Neuronal stem cell (in vitro differentiated cells): ENCODE data around the gene SUPT6H.

Source experiments
- DNase-seq: peaks from one replicate; pipeline ENCODE4 v3.0.0-alpha.2; 2013; ENCODE audit warnings: low spot score
- H2AFZ ChIP-seq: one replicate; pipeline ENCODE4 v1.6.1; 2013; ENCODE audit warnings: mild to moderate bottlenecking, low read length, inconsistent platforms
- H2AK5ac ChIP-seq: 2 replicates; pipeline ENCODE4 v1.6.1; 2013; ENCODE audit warnings: low read depth, mild to moderate bottlenecking, inconsistent platforms, low read length, moderate library complexity, mixed read lengths
- H2BK120ac ChIP-seq: 2 replicates; pipeline ENCODE4 v1.6.1; 2013; ENCODE audit warnings: low read depth, mild to moderate bottlenecking, inconsistent platforms, low read length, moderate library complexity, mixed read lengths
- H2BK12ac ChIP-seq: one replicate; pipeline ENCODE4 v1.6.1; 2013; ENCODE audit warnings: low read length, inconsistent platforms
- H2BK15ac ChIP-seq: 2 replicates; pipeline ENCODE4 v1.6.1; 2013; ENCODE audit warnings: mild to moderate bottlenecking, low read length, inconsistent platforms, mixed read lengths
- H2BK5ac ChIP-seq: one replicate; pipeline ENCODE4 v1.6.1; 2013; ENCODE audit warnings: inconsistent platforms, mild to moderate bottlenecking, low read length, moderate library complexity
- H3K14ac ChIP-seq: one replicate; pipeline ENCODE4 v1.6.1; 2013; ENCODE audit warnings: low read length, inconsistent platforms
- H3K18ac ChIP-seq: 2 replicates; pipeline ENCODE4 v1.6.1; 2013; ENCODE audit warnings: low read length, inconsistent platforms
- H3K23ac ChIP-seq: 2 replicates; pipeline ENCODE4 v1.6.1; 2013; ENCODE audit warnings: low read depth, mild to moderate bottlenecking, mixed read lengths, low read length, inconsistent platforms; ENCODE audit not compliant: poor library complexity
- H3K27ac ChIP-seq: replicated peaks from 3 replicates; pipeline ENCODE4 v1.5.1; 2013; ENCODE audit warnings: low read length, inconsistent platforms
- H3K27me3 ChIP-seq, 3 experiments: 2 replicates each; pipeline ENCODE4 v1.6.1; 2013; ENCODE audit warnings: low read length in 3 of 3, mild to moderate bottlenecking in 2 of 3, inconsistent platforms in 1 of 3, low read depth in 1 of 3, mixed read lengths in 1 of 3, moderate library complexity in 1 of 3; ENCODE audit not compliant: control insufficient read depth in 3 of 3, insufficient read depth in 3 of 3
- H3K36me3 ChIP-seq, 2 donors: replicated peaks in 1 of 2; 2 replicates each; pipeline ENCODE4 v1.6.1; 2013; ENCODE audit warnings: low read length in 2 of 2; ENCODE audit not compliant: control insufficient read depth in 2 of 2, insufficient read depth in 2 of 2
- H3K4ac ChIP-seq: 2 replicates; pipeline ENCODE4 v1.6.1; 2013; ENCODE audit warnings: inconsistent platforms, mild to moderate bottlenecking, low read length, moderate library complexity
- H3K4me1 ChIP-seq, 2 donors: 1 replicate in 1 of 2; 2 replicates in 1 of 2; pipeline ENCODE4 v1.6.1; 2013; ENCODE audit warnings: low read length in 2 of 2, low read depth in 1 of 2; ENCODE audit not compliant: control insufficient read depth in 2 of 2, insufficient read depth in 1 of 2
- H3K4me2 ChIP-seq: one replicate; pipeline ENCODE4 v1.6.1; 2013; ENCODE audit warnings: mild to moderate bottlenecking, low read length, inconsistent platforms; ENCODE audit not compliant: insufficient read depth, poor library complexity, severe bottlenecking
- H3K4me3 ChIP-seq, 2 donors: 2 replicates each; pipeline ENCODE4 v1.5.1; 2013; ENCODE audit warnings: low read length in 2 of 2, mild to moderate bottlenecking in 2 of 2, inconsistent platforms in 1 of 2, moderate library complexity in 1 of 2
- H3K79me1 ChIP-seq: one replicate; pipeline ENCODE4 v1.6.1; 2013; ENCODE audit warnings: low read depth, mild to moderate bottlenecking, inconsistent platforms, low read length, moderate library complexity
- H3K9ac ChIP-seq: one replicate; pipeline ENCODE4 v1.6.1; 2013; ENCODE audit warnings: mild to moderate bottlenecking, low read depth, low read length, inconsistent platforms; ENCODE audit not compliant: poor library complexity
- H3K9me3 ChIP-seq, 2 donors: replicated peaks in 1 of 2; 2 replicates each; pipeline versions ENCODE3 to v1.6.1; 2013; ENCODE audit warnings: low read length in 2 of 2, mild to moderate bottlenecking in 2 of 2, inconsistent platforms in 1 of 2, low read depth in 1 of 2, mixed read lengths in 1 of 2, moderate library complexity in 1 of 2; ENCODE audit not compliant: control insufficient read depth in 2 of 2, insufficient read depth in 1 of 2
- H4K8ac ChIP-seq: one replicate; pipeline ENCODE4 v1.6.1; 2013; ENCODE audit warnings: low read depth, mild to moderate bottlenecking, inconsistent platforms, low read length, moderate library complexity
- H4K91ac ChIP-seq: one replicate; pipeline ENCODE4 v1.6.1; 2013; ENCODE audit warnings: low read length, low read depth, mild to moderate bottlenecking, inconsistent platforms; ENCODE audit not compliant: poor library complexity
- WGBS, 2 donors: extraction: QIAGEN DNeasy Blood & Tissue Kit; methylation state at CpG; one replicate each; pipeline ENCODE4 v1.1.7; 2013; ENCODE audit warnings: missing lambda C conversion rate in 2 of 2, mixed read lengths in 1 of 2; ENCODE audit not compliant: insufficient read length in 2 of 2, insufficient replicate concordance in 1 of 2; ENCODE audit errors: extremely low coverage in 2 of 2; 5-methylcytosine and 5-hydroxymethylcytosine counted together

Gene SUPT6H

GRCh38 chr17:28712705-28713415, 50.9 kb downstream of the SUPT6H start:
- Histone ChIP-seq H3K4me1 (peaks cover 11 to 21% of the 10 kb centered on the region in 2 donors), H2BK5ac (peak overlapping the region; percentile 93), H3K23ac (peak overlapping the region; percentile 90), H3K14ac (peak overlapping the region; percentile 72), H3K4me3 (peak overlapping the region in 1 of 2 donors; percentile 1), H4K91ac (no peak overlapping the region), H3K36me3 (peaks cover 18 to 49% of the 10 kb centered on the region in 2 donors), H2BK12ac (peak overlapping the region; percentile 14), H3K9ac (peak overlapping the region; percentile 53), H3K79me1 (peaks cover 6% of the 10 kb centered on the region), H3K4me2 (peak overlapping the region; percentile 81), H3K18ac (peak overlapping the region; percentile 98), H3K9me3 (no peaks in the 10 kb centered on the region), H2AK5ac (peak overlapping the region; percentile 3), H2BK15ac (peak overlapping the region; percentile 0), H3K27ac (peak overlapping the region; percentile 35), H2AFZ (no peak overlapping the region), H2BK120ac (no peak overlapping the region), H3K4ac (no peak overlapping the region), H3K27me3 (no peaks in the 10 kb centered on the region), H4K8ac (no peak overlapping the region)
- WGBS, 2 donors, result no CpG with 5 or more reads among the region's 7 CpGs
- DNase-seq, result no peak

- H3K9me3 ChIP-seq, result no peaks in the 10 kb centered on the region
Observed at GRCh38 chr17:28714281-28714680, 52.3 kb downstream of the SUPT6H start.

GRCh38 chr17:28715217-28715616, 53.2 kb downstream of the SUPT6H start:
- H2BK12ac ChIP-seq, result no peak overlapping the region

More at GRCh38 chr17:28714281-28714680, 52.3 kb downstream of the SUPT6H start:
- H3K18ac ChIP-seq, result peak overlapping the region; percentile 33
- H2BK120ac ChIP-seq, result no peak overlapping the region
- peaks cover 19 to 26% of the 10 kb centered on the region in 2 donors for H3K4me1 ChIP-seq
- no peak overlapping the region for H3K14ac ChIP-seq
- DNase-seq, result no peak
- H2AK5ac ChIP-seq, result no peak overlapping the region
- H3K23ac ChIP-seq, result no peak overlapping the region
- peaks cover 18 to 49% of the 10 kb centered on the region in 2 donors for H3K36me3 ChIP-seq
- no peak overlapping the region for H3K9ac ChIP-seq
- no peaks in the 10 kb centered on the region for H3K27me3 ChIP-seq
- H2AFZ ChIP-seq, result no peak overlapping the region
- no peak overlapping the region for H3K4ac ChIP-seq
- WGBS, 2 donors, result no CpG with 5 or more reads among the region's 3 CpGs
- no peak overlapping the region for H2BK5ac ChIP-seq
- no peak overlapping the region for H4K91ac ChIP-seq
- no peak overlapping the region for H4K8ac ChIP-seq
- peaks cover 6% of the 10 kb centered on the region for H3K79me1 ChIP-seq
- no peak overlapping the region for H3K4me2 ChIP-seq
- H2BK12ac ChIP-seq, result no peak overlapping the region
- H3K4me3 ChIP-seq, result no peak overlapping the region
- H3K27ac ChIP-seq, result no peak overlapping the region
- H2BK15ac ChIP-seq, result no peak overlapping the region

GRCh38 chr17:28716740-28717577, 55.0 kb downstream of the SUPT6H start:
- Histone ChIP-seq H2AFZ (peak overlapping the region; percentile 87), H3K9ac (peak overlapping the region; percentile 97), H3K14ac (peak overlapping the region; percentile 28), H2BK5ac (peak overlapping the region; percentile 11), H4K91ac (peak overlapping the region; percentile 73), H3K9me3 (no peaks in the 10 kb centered on the region), H3K27ac (peak overlapping the region; percentile 66), H2AK5ac (peak overlapping the region; percentile 54), H2BK12ac (no peak overlapping the region), H2BK120ac (peak overlapping the region; percentile 58), H3K27me3 (no peaks in the 10 kb centered on the region), H3K4me1 (peaks cover 19 to 27% of the 10 kb centered on the region in 2 donors), H3K23ac (peak overlapping the region; percentile 53), H3K4ac (peak overlapping the region; percentile 39), H2BK15ac (peak overlapping the region; percentile 96), H4K8ac (peak overlapping the region; percentile 93), H3K79me1 (peaks cover 10% of the 10 kb centered on the region), H3K4me2 (peak overlapping the region; percentile 80), H3K4me3 (peak overlapping the region; percentile 89 to 92), H3K18ac (peak overlapping the region; percentile 97), H3K36me3 (peaks cover 24 to 60% of the 10 kb centered on the region in 2 donors)
- peak; percentile 51 for DNase-seq
- no CpG with 5 or more reads among the region's 63 CpGs for WGBS, 2 donors

More at GRCh38 chr17:28715217-28715616, 53.2 kb downstream of the SUPT6H start:
- peaks cover 18 to 43% of the 10 kb centered on the region in 2 donors for H3K36me3 ChIP-seq
- H3K27me3 ChIP-seq, result no peaks in the 10 kb centered on the region
- no peak overlapping the region for H2AFZ ChIP-seq
- H3K27ac ChIP-seq, result no peak overlapping the region
- H3K4me1 ChIP-seq, result peaks cover 15 to 24% of the 10 kb centered on the region in 2 donors
- peak overlapping the region; percentile 10 for H2AK5ac ChIP-seq
- H3K4me3 ChIP-seq, result peak overlapping the region in 1 of 2 donors; percentile 89
- peak overlapping the region; percentile 16 for H4K91ac ChIP-seq
- H3K23ac ChIP-seq, result no peak overlapping the region
- no peak overlapping the region for H3K4me2 ChIP-seq
- H3K14ac ChIP-seq, result no peak overlapping the region
- H3K9me3 ChIP-seq, result no peaks in the 10 kb centered on the region
- no peak overlapping the region for H4K8ac ChIP-seq
- H2BK120ac ChIP-seq, result no peak overlapping the region
- no peak overlapping the region for H3K18ac ChIP-seq
- H3K4ac ChIP-seq, result no peak overlapping the region
- no peak for DNase-seq
- H3K9ac ChIP-seq, result no peak overlapping the region
- H2BK15ac ChIP-seq, result no peak overlapping the region
- no CpG with 5 or more reads among the region's 2 CpGs for WGBS, 2 donors
- no peak overlapping the region for H2BK5ac ChIP-seq
- peaks cover 5% of the 10 kb centered on the region for H3K79me1 ChIP-seq
